Ecto neural progenitor cell (in vitro differentiated cells): Measurements from ENCODE around the gene SNRNP70.
A peak's percentile ranks its signal among the peaks of the same experiment; 100 is the strongest.
"Not testable (repeated sequence)": the region's sequence is repeated elsewhere in the genome, so short reads cannot be mapped to it uniquely, and the experiment has no call there.

Experiments
- DNase-seq: peaks from one replicate; pipeline ENCODE4 v3.0.0-alpha.2; 2018; ENCODE audit warnings: low spot score

Gene SNRNP70

GRCh38 chr19:49120868-49121267 lies 35.6 kb downstream of the SNRNP70 start:
- DNase-seq, result no peak

GRCh38 chr19:49121841-49122240 lies 36.6 kb downstream of the SNRNP70 start:
- not testable (repeated sequence) for DNase-seq

- DNase-seq, result not testable (repeated sequence)
These were observed 38.0 kb downstream of the SNRNP70 start for GRCh38 chr19:49123285-49123684.

- peak; percentile 68 for DNase-seq
These were observed 39.9 kb downstream of the SNRNP70 start for GRCh38 chr19:49125025-49125731.

GRCh38 chr19:49126575-49126974 lies 41.3 kb downstream of the SNRNP70 start:
- no peak for DNase-seq

GRCh38 chr19:49127225-49127624 lies 42.0 kb downstream of the SNRNP70 start:
- not testable (repeated sequence) for DNase-seq

- peak; percentile 98 for DNase-seq
These were observed 42.7 kb downstream of the SNRNP70 start for GRCh38 chr19:49127674-49128544.

- no peak for DNase-seq
These were observed 43.4 kb downstream of the SNRNP70 start for GRCh38 chr19:49128545-49129237.

- peak; percentile 74 for DNase-seq
These were observed 44.0 kb downstream of the SNRNP70 start for GRCh38 chr19:49129238-49129583.

GRCh38 chr19:49130325-49130724 lies 45.1 kb downstream of the SNRNP70 start:
- DNase-seq, result no peak

- DNase-seq, result no peak
These were observed 47.8 kb downstream of the SNRNP70 start for GRCh38 chr19:49132974-49133609.

GRCh38 chr19:49133621-49134454 lies 48.6 kb downstream of the SNRNP70 start:
- peak; percentile 89 for DNase-seq

- DNase-seq, result no peak
These were observed 50.4 kb downstream of the SNRNP70 start for GRCh38 chr19:49135686-49136085.

- DNase-seq, result peak; percentile 44
These were observed 51.5 kb downstream of the SNRNP70 start for GRCh38 chr19:49136771-49137171.

GRCh38 chr19:49140951-49141350 lies 55.7 kb downstream of the SNRNP70 start:
- no peak for DNase-seq

- no peak for DNase-seq
These were observed 56.1 kb downstream of the SNRNP70 start for GRCh38 chr19:49141352-49141751.

GRCh38 chr19:49142866-49143335 lies 57.6 kb downstream of the SNRNP70 start:
- peak; percentile 96 for DNase-seq

GRCh38 chr19:49145573-49146407 lies 60.5 kb downstream of the SNRNP70 start:
- DNase-seq, result peak; percentile 98

GRCh38 chr19:49146408-49146770 lies 61.1 kb downstream of the SNRNP70 start:
- not testable (repeated sequence) for DNase-seq

GRCh38 chr19:49148044-49148682 lies 62.9 kb downstream of the SNRNP70 start:
- DNase-seq, result peak; percentile 48
